KOPT-K1 (cell line): ENCODE data around the gene KSR1.
"Not testable (repeated sequence)": the region's sequence is repeated elsewhere in the genome, so short reads cannot be mapped to it uniquely, and the experiment has no call there.

Experiments used
- H3K27ac ChIP-seq: fragments of 200-600 bp; sonication (generic); 2 replicates; pipeline ENCODE4 v1.5.1; 2016; ENCODE audit warnings: antibody characterized with exemption, mild to moderate bottlenecking, low read depth, low read length; ENCODE audit not compliant: poor library complexity, severe bottlenecking
- H3K36me3 ChIP-seq: fragments of 200-600 bp; sonication (generic); 2 replicates; pipeline ENCODE4 v1.5.1; 2017; ENCODE audit warnings: antibody characterized with exemption, mild to moderate bottlenecking, low read length, moderate library complexity; ENCODE audit not compliant: insufficient read depth
- H3K9me3 ChIP-seq: fragments of 200-600 bp; sonication (generic); 2 replicates; pipeline ENCODE4 v1.5.1; 2017; ENCODE audit warnings: antibody characterized with exemption, low read length, mild to moderate bottlenecking; ENCODE audit not compliant: insufficient read depth, poor library complexity, severe bottlenecking

Gene KSR1

DNA sequence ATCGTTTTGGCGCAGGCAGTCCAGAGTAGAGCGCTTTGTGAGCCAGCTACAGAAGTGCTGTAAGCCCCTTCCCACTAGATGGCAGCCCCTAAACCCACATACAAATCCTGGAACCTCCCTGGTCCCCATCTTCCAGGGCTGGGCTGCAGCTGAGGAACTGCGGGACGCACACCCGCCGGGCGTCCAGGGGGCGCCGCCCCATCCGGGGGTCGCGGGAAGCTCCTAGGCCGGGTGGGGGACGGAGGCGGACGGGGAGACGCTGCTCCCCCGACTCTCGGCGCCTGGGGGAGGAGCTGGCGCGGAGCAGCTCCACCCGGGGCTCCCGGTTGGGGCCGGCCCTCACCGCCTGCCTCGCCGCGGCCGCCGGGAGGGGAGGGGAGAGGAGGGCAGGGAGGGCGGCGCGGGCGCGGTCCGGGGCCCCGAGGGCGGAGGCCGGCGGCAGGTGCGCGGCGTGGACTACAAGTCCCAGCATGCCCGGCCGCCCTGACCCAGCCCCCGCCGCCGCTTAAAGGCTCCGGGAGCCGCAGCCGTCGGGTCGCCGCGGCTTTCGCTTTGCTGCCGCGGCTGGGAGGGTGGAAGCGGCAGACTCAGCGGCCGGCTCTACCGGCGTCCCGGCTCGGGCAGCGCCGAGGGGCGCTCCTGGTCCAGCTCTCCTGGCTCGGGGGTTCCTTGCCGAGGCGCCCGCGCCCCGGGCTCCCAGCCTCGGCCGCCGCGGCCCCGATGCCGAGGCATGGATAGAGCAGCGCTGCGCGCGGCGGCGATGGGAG lies at the start of gene KSR1:
Gene KSR1 (plus strand): TSS at position 535 of the 767 bp plus-strand sequence. CDS start 196 bp downstream, at position 731.
- Histone ChIP-seq H3K27ac (no peak within 1 kb of the TSS), H3K9me3 (no peaks in the 10 kb centered on the region), H3K36me3 (no peaks in the 10 kb centered on the region)

DNA sequence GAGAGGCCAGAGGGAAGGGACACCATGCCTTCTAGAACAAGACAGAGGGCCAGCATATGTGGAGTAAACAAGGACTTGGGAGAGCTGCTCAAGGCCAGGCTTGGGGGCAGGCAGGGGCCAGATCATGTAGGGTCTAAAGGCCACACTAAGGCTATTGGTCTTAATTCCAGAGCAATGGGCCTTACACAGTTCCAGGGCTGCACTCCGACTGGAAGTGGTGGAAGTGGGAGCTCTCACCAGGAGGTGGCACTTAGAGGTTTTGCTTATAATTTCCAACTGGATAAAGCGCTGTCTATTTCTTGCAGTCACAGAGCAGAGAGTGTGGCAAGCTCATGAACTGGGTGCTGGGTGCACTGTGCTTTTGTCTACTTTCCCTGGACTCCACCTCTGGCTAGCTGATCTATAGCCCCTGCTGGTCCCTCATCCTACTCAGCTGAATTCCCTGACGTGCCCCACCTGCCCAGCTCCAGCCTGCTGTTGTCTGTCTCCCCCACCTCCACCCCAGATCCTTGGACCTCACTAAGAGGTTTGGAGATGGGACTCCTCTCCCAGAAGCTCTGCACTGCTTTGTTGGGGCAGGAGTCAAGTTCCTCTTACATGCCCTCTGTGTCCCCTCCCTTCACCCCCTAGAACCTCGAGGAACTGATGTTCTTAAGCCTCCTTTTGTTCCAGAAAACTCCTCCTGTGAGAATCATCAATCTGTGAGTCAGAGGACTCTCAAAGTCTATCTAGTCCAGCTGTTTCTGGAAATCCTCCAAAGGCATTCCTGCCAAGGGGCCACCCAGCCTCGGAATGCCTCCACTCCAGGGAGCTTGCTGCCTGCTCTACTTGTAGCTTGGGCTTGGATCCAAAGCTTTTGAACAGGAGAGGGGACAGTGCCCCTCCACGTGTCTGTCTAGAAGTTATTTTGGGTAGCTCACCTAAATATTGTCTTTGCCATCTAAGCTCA lies 48.1 kb upstream of the KSR1 start:
- no peaks in the 10 kb centered on the region for H3K9me3 ChIP-seq
- H3K36me3 ChIP-seq: no peaks in the 10 kb centered on the region
- no peak overlapping the region for H3K27ac ChIP-seq

DNA sequence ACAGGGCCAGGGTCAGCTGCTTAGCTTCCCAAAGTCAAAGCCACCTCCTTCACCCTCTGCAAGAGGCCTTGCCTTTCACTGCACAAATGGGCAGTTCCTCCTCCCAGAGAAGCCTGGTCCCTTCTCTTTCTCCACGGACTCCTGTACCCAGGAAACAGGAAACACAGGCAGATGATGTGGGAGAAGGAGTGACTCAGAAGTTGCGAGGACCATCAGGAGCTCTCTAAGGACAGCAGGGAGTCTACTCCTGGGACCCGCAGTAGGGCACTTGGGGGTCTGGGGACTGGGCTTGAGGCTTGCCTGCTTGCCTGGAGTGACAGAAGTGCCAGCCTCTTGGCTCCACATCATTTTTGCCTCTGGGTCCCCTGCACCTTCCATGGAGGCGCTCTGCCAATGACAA lies 47.4 kb upstream of the KSR1 start:
- H3K9me3 ChIP-seq: no peaks in the 10 kb centered on the region
- no peak overlapping the region for H3K27ac ChIP-seq
- H3K36me3 ChIP-seq: no peaks in the 10 kb centered on the region

DNA sequence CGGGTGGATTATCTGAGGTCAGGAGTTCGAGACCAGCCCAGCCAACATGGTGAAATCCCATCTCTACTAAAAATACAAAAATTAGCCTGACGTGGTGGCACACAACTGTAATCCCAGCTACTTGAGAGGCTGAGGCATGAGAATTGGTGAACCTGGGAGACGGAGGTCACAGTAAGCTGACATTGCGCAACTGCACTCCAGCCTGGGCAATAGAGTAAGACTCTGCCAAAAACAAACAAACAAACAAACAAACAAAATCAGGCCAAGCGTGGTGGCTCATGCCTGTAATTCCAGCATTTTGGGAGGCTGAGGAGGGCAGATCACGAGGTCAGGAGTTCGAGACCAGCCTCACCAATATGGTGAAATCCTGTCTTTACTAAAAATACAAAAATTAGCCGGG lies 44.1 kb upstream of the KSR1 start:
- not testable (repeated sequence) for H3K9me3 ChIP-seq, H3K36me3 ChIP-seq, H3K27ac ChIP-seq

DNA sequence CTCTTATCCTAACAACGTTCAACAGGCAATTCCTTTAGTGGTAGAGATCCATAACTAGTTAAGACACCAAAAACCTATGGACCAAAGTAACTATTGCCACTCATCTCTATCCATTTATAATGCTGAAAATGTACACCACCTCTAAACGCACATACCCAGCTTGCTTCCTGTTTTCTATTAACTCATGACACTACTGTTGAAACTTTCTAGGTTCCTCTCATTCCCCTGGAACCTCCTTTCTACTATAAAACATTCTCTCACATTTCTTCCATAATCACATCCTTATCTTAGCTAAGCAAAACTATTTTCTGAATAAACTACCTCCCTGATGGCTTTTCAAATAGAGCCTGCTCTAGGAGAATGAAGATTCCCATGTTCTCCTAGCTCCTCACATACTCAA lies 42.9 kb upstream of the KSR1 start:
- Histone ChIP-seq H3K36me3 (no peaks in the 10 kb centered on the region), H3K27ac (no peak overlapping the region), H3K9me3 (no peaks in the 10 kb centered on the region)

DNA sequence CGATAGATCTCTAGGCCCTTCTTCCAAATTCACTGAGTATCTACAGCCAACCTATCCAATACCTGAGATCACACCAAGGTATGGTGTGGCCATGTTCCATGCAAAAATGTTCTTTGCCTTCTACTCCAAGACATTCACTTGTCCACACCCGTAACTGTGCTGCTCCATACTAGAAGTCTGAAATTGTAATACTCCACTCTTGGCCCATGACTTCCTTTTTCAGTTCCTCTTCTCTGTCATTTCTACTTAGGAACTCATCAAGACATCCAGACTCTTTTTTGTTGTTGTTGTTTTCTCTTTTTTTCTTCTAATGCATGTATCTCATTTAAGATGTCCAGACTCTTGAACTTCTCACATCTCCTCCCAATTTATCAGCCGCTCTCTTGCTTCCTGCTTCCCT lies 42.5 kb upstream of the KSR1 start:
- no peaks in the 10 kb centered on the region for H3K9me3 ChIP-seq
- H3K36me3 ChIP-seq: no peaks in the 10 kb centered on the region
- no peak overlapping the region for H3K27ac ChIP-seq

DNA sequence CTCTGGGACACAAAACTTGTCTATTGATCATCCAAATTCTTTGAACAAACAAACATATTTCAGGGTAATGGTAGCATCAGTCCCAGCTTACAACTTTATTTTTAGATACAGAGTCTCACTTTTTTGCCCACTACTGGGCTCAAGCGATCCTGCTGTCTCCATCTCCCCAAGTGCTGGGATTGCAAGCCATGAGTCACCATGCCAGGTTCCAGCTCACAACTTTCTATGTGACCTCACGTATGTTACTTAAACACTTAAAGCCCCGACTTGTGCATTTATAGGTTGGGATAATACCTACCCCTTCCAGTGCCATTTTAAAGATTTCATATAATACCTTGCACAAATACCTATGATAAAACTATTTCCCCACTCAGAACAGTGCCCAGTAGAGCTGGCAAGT lies 42.0 kb upstream of the KSR1 start:
- Histone ChIP-seq H3K36me3 (no peaks in the 10 kb centered on the region), H3K27ac (no peak overlapping the region)

DNA sequence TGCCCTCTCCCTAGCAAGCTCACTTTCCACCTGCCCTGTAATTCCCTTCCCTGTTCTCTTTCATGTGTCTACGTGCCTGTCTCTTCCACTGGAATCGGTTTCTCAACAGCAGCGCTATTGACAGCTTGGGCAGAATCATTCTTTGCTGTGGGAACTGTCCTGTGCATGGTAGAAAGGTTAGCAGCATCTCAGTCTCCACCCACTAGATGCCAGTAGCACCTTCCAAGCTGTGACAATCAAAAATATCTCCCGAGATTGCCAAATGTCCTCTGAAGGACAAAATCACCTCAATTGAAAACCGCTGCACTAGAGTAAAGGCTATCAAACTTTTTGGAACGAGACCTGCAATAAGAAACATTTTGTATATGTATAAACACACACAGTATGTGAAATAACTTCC lies 41.6 kb upstream of the KSR1 start:
- Histone ChIP-seq H3K27ac (no peak overlapping the region), H3K36me3 (no peaks in the 10 kb centered on the region), H3K9me3 (no peaks in the 10 kb centered on the region)

More for the DNA sequence above, 42.0 kb upstream of the KSR1 start:
- no peaks in the 10 kb centered on the region for H3K9me3 ChIP-seq

DNA sequence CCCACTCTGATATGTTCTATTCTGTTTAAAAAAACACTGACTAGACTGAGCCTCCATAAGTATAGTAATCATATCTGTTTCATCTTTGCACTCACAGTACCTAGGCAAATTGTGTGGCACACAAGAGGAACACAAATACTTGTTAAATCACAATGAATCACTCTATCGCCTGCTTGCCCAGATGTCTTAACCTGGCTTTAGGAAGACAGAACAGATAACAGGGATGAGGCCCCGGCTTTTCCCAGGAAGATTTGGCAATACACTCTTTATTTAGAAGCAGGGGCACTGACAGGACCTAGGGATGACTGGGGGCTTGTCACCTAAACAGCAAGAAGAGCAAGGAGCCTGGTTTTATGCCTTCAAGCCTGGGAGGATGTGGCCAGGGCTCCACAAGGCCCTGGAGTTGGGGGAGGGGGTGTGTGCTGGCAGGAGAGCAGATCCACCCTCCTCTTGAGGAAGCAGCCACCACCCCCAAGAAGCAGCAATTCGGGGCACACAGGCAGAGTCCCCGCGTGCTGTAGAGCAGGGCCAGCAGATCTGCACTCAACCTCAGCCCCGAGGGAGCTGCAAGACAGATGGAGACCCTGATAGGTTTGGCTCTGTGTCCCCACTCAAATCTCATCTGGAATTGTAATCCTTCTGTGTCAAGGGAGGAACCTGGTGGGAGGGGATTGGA lies 41.0 kb upstream of the KSR1 start:
- Histone ChIP-seq H3K9me3 (no peaks in the 10 kb centered on the region), H3K27ac (no peak overlapping the region), H3K36me3 (no peaks in the 10 kb centered on the region)

DNA sequence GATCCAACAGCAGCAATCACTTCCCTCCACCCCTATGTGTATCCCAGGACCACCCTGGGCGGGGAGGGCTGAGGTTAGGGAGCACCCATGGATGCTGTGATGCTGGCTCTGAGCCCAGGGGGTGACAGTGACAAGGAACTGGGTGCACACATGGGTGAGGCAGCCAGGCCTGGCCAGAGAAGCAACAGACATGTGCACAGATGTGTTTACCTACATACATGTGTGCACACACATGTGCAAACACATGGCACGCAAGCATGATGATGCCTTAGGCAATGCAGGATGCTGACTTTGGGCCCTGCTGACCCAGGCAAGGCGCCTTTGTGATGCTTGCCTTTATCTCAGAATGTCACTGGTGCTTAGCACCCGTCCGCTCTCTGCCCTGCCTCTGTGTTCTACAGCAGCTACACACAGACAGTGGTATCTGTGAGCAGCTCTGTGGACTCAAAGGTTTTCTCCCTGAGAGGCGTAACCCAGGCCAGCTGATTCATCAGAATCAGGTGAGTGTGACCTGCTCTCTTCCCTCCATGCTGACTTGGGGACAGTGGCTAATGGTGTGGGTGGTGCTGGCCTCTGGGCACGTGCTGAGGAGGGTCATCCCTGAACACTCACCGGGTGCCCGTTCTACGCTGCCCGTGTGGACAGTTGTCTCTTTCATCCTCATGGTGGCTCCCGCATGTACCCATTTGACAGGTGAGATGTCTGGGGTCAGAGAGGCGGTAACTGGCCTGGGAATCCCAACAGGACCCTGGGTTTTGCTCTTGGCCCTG lies 38.5 kb upstream of the KSR1 start:
- no peak overlapping the region for H3K27ac ChIP-seq

DNA sequence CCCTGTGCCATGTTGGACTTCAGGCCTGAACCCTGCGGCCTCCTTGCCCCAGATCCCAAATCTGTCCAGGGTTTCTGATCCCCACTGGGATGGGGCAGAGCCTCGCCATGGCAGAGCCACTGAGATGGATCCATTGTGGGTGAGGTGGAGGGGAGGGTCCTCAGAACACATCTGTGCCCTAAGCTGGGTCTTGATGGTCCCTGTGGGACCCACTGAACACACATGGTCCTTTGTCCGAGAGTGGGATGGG lies 38.0 kb upstream of the KSR1 start:
- Histone ChIP-seq H3K9me3 (no peaks in the 10 kb centered on the region), H3K36me3 (no peaks in the 10 kb centered on the region), H3K27ac (no peak overlapping the region)

More for the DNA sequence above, 38.5 kb upstream of the KSR1 start:
- Histone ChIP-seq H3K9me3 (no peaks in the 10 kb centered on the region), H3K36me3 (no peaks in the 10 kb centered on the region)

DNA sequence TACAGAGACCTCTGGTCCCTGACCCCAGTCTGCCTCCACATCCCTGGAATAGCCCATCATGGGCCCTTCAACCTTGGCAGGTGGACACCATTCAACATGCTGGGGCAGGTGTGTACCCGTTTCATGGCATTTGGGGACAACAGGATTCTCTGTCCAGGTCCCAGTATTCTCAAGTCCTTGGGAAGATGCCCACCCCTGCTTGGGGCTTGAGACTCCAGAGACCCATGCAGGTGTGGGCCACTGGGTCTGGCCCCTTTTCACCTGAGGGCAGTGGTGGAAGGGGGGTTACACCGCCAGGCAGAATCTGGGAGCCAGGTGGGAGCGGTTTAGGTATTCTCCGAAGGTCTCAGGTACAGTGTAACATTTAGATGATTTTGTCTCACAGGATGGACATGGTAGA lies 37.1 kb upstream of the KSR1 start:
- H3K9me3 ChIP-seq: no peaks in the 10 kb centered on the region
- H3K27ac ChIP-seq: no peak overlapping the region
- no peaks in the 10 kb centered on the region for H3K36me3 ChIP-seq

DNA sequence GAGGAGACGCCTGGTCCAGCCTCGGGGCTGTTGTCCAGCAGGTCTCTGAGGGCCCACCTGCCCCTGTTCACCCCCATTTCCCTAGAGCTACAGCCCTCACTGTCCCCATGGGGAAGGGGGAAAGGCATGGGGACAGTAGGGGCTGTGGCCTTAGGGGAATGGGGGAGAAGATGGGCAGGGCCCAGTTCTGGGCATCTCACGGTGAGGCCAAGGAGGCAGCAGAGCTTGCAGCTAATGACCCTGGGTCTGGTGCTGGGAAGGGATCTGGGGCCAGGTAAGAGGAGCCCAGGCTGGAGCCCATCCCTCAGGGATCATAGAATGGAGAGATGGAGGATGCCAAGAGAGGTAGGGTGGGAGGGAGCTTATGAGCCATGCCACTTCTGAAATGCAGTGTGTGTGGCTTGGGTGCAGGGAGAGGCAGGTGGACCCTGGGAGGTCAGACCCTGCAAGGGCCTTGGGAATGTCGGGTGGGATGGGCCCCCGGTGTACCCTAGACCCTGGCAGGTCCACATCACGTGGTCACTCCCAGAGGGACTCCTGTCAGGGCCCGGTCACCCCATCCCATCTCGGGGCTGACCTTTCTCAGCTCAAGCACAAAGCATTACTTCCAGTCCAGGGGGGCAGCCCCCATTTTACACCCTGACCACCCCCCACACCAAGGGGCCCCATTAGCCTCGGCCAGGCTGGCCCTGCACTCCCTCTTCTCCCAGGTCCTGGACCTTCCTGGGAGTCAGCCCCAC lies 35.9 kb upstream of the KSR1 start:
- no peak overlapping the region for H3K27ac ChIP-seq

DNA sequence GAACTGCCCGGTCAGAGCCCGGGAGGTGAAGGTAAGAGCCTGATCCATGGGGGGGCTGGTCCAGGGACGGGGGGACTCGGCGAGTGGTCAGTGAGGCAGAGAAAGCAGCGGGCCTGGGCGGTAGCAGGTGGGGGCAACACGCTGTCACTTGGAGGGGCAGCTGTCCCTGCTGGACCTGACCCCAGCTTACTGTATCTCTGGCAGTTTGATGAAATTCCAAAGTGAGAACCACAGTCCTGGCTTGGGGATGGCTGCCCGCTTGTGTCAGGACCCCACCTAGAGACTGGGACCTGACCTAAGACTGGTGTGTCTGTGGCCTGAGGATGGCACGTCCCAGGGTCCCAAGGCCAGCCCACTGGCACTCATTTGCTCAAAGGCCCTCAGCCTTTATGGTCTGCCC lies 35.1 kb upstream of the KSR1 start:
- no peak overlapping the region for H3K27ac ChIP-seq
- no peaks in the 10 kb centered on the region for H3K36me3 ChIP-seq
- H3K9me3 ChIP-seq: no peaks in the 10 kb centered on the region

More for the DNA sequence above, 35.9 kb upstream of the KSR1 start:
- Histone ChIP-seq H3K9me3 (no peaks in the 10 kb centered on the region), H3K36me3 (no peaks in the 10 kb centered on the region)
